LHCN-M2 (cell line): ENCODE results near the gene ALX4. TPM values are rescaled to one million over a fixed set of nuclear protein-coding genes. Genes with fewer than 3 reads are reported as not detected.
A peak's percentile ranks its signal among the peaks of the same experiment; 100 is the strongest.

Source experiments
- DNase-seq: peaks from one replicate; pipeline ENCODE4 v3.0.0-alpha.2; 2012; ENCODE audit warnings: low read depth
- total RNA-seq: library from RNA; depleted of rRNA; stranded (reverse); fragments of >200 nt; gene quantifications from 2 replicates; pipeline ENCODE4 v1.2.3, GENCODE V29; 2014

Gene ALX4
- total RNA-seq, 1 experiment from 2014 or later, result not detected

DNA sequence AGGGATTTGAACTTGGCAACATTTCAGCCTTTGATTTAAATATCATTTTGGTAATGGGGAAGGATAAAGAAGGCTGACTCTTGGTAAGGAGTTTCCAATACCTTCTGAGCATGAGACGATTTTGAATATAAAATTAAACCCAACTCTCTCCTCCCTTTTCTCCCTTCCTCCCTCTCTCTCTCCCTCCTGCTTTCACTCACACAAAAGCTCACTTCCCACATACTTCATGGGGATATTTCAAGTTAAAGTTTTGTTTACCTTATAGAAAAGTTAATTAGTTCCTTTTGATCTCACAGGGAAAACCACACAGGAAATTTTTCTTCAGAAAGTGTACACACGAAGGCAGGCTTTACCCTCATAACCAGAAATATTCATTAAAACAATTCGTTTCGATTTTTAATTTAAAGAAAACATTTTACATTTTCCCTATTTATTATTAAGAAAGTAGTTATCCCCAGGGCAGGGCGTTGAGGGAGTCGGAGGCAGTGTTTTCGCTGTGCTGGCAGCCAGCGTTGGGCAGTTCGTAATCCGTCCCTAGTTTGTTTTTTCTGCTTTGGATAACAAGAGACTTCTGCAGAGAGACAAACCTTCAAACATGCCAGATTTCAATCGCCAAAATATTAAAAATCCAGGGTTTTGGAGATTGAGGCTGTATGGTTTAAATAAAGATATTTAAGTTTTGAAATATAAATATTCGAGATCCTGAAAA lies 25.3 kb upstream of the ALX4 start:
- DNase-seq, result no peak

- DNase-seq, result no peak
These were observed 24.5 kb upstream of the ALX4 start for GRCh38 chr11:44334356-44335004.

GRCh38 chr11:44333271-44334218 lies 23.6 kb upstream of the ALX4 start:
- DNase-seq, result peak; percentile 23

DNA sequence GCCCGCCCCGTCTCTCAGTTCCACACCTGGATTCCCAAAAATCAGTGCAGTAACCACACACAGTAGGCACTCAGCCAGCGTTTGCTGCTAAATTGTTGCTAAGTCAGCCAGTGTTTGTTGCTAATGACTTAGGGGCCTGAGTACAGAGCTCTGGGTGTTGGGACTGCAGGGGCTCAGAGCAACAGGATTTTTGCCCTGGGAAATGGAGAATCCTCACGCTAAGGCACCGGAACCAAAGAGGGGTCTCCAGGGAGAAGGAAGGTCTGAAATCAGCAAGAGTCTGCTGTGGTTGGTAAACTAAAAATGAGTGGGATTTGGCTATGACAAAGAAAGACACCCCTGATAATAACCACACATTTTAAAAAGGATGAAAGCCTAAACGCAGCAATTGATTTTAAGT lies 22.7 kb upstream of the ALX4 start:
- no peak for DNase-seq

- DNase-seq, result no peak
These were observed 19.7 kb upstream of the ALX4 start for GRCh38 chr11:44329472-44330230.

GRCh38 chr11:44328138-44328660 lies 18.3 kb upstream of the ALX4 start:
- DNase-seq, result no peak

DNA sequence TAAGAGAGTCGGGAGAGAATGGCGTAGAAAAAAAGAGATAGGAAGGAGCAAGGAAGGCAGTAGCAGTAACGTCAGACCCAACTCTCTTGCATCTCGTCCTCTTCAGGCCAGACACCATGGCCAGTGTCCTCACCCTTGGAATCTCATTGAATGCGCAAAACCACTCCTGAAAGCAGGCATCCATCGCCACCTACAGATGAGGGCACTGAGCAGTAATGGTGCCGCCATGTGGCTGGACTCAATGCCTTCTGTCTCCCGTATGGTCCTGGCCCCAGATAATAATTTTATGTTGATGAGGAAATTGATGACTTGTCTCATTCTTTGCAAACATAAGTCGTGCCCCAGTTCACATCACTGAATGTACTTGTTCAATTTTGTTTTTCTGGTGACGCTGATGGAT lies 17.8 kb upstream of the ALX4 start:
- no peak for DNase-seq

GRCh38 chr11:44326615-44327475 lies 16.9 kb upstream of the ALX4 start:
- DNase-seq, result no peak

DNA sequence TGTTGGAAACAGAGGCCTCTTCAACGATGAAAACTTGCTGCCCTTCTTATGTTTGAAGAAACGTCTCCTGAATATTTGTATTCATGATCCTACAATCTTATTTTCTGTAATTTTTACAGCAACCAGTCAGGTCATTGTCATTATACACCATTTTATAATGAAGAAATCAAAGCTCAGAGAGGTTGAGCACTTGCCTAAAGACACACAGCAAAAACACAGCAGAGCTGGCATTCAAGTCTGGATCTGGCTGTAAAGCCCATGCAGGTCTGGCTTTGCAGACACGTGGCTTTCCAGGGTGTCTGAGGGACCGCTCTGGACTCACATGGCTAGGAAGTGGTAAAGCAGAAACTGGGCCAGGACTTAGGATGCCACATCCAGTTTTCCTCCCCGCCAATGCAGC lies 15.8 kb upstream of the ALX4 start:
- DNase-seq, result no peak

GRCh38 chr11:44324749-44325525 lies 15.0 kb upstream of the ALX4 start:
- no peak for DNase-seq

DNA sequence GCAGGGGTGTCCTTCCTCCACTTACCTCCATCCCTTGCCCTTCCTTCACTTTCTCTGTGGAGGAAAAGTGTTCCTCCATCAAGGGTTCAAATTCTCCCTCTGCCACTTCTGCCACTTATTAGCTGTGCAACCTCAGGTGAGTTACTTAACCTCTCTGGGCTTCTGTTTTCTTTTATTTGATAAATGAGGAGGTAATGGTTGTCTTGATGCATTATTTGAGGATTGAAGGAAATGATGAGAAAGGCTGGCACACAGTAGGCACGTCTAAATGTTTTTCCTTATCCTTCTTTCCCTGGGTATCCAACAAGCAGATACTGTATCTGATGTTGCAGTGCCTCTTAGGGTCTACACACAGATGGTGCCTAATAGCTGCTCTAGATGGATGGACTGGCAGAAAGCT lies 14.3 kb upstream of the ALX4 start:
- DNase-seq, result no peak

DNA sequence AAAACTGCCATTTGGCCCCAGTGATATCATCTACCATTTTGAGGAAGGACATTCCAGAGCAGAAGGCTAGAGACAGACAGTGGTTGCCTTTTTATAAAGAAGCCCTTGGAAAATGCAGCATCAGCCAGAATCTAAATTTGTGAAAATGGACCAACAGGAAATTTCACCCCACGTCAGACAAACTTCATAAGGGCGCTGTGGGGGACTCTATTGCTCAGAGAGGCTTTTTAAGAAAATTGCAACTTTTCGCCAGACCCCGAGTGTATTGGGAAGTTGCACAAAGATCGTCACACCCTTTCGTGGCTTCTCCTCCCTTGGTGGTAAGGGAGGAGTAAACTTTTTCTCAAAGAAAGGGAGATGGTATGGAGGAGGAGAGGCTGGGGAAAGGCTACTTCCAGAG lies 12.3 kb upstream of the ALX4 start:
- DNase-seq, result no peak

DNA sequence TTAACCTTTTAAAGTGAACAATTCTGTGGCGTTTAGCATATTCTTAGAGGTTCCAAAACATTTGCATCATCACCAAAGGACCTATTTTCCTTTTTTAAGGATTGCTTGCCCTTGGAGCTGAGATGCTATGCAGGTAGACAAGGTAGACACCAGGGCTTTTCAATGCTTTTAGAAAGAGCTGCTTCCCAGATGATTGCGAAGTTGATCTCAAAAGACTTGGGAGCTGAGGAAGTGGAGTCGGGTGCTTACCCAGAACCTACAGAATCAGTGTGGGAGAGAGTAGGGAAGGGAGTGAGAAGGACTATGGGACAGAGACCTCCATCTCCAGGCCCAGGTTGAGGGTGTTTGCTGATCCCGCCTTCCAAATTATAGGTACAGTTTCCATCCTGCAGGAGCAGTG lies 11.1 kb upstream of the ALX4 start:
- no peak for DNase-seq

DNA sequence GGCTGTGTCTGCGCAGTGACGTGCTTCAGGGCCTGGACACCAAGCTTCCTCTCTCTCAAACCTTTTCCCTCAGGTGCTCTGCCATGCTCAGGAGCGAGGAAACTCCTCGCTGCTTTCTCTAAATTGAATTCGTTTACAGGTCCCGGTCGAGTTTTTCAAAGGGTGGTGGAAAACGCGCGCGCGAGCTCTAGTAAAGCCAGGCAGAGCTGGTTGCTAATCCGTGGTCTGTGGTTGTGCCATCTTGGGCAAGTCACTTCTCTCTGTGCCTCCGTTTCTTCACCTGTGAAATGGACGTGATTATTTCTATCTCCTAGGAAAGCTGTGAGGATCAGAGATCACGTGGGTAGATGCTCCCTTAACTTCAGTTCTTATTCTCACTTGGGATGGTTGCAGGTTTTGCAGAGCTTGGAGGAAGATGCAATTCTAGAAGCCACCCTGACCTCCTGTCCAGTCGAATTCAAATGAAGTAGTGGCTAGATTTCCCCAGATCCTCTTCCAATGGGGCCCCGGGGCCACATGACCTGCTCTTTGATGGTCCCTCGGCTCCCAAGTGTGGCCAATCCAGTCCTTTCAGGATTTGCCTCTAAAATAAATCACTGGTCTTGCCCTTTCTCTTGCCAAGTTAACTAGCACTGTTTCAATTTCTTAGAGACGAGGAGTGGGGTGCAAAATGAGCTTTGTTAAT lies 10.5 kb upstream of the ALX4 start:
- DNase-seq, result no peak

DNA sequence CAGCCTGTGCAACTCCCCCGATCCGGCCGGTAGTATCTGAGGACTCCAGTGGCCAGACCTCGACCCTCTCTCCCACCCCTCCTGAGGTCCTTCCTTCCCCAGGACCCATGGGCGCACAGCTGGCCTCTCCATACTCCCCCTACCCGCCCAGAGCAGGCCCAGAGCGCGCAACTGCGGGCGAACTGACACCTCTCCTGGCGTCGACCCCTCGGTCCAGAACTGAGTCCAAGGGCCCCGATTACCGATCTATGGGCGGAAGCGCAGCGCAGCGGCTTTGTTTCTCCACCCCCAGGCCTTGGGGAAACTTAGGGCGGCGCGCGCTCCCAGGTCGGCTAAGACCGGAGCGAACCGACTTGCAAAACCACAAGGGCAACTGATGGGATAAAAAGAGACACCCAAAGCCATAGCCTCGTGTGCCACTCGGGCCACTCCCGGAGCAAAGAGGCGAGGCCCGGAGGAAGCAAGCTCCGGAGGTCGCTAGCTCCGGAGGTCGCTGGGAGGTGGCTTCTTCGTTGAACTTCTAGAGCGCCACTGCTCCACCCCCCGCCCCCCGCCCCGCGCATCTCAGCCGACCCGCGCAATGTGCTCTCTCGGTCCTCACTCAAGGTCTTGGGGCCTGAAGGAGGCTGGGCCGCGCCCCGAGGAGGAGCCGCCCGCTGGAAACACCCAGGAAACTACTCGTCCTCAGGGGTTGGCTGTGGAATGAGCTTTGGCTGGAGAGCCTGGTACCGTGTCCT lies 9.8 kb upstream of the ALX4 start:
- DNase-seq, result no peak

GRCh38 chr11:44319170-44319551 lies 9.2 kb upstream of the ALX4 start:
- no peak for DNase-seq

DNA sequence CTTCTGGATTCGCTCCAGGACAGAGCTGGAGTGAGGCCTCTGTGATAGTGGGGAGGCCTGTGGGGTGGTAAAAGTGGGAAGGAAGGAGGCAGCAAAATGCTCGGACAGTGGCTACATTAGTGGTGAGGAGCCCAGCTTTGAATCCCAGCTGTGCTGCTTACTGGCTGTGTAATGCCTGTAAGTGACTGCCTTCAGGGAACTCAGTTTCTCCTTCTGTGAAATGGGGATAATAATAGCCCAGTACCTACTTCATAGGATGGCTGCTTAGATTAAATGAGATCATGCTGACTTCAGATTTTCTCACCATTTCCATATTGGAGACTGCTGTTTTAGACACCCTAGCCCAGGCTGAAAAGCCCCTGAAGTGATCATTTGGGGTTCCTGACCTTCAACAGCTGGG lies 8.4 kb upstream of the ALX4 start:
- no peak for DNase-seq

- no peak for DNase-seq
These were observed 6.8 kb upstream of the ALX4 start for GRCh38 chr11:44316659-44317240.
